K562 (cell line): ENCODE measurements around the gene IL12A. TPM values are rescaled to one million over a fixed set of nuclear protein-coding genes. Genes with fewer than 3 reads are reported as not detected.

Experiments
- ATAC-seq: fragments of 200-7000 bp; cut with Tn5 transposase; 3 replicates; pipeline ENCODE4 v1.9.1; 2020; ENCODE audit warnings: moderate library complexity
- BruUV-seq: library from RNA; stranded (reverse); fragments of 400-500 nt; replicated peaks from 2 replicates; lab custom pipeline; 2021; lab: Mats Ljungman, UMichigan
- CTCF ChIA-PET: fragments of 300-600 bp; formaldehyde crosslinking; extraction: SDS; loops from one replicate; lab custom pipeline; 2021; ENCODE audit warnings: low intra/inter-chr PET ratio; lab: Yijun Ruan, JAX
- POLR2A ChIA-PET: fragments of 300-600, 350-650 bp; sonication (Branson Sonifier 250); formaldehyde crosslinking; extraction: SDS; loops from one replicate; lab custom pipeline; 2021; ENCODE audit warnings: antibody characterized with exemption, inconsistent platforms; lab: Yijun Ruan, JAX
- DNase-seq, 4 experiments: peaks; one replicate each; pipeline versions ENCODE4 v3.0.0 to v3.0.0-alpha.2; 2011 to 2018; ENCODE audit warnings: low spot score in 3 of 4, mixed read lengths in 3 of 4; ENCODE audit errors: extremely low read depth in 1 of 4
- FAIRE-seq: peaks from 2 replicates; lab custom pipeline; 2011; peaks lifted over from hg19 to GRCh38; lab: Jason Lieb, UNC
- H2AFZ ChIP-seq: 2 replicates; pipeline ENCODE4 v1.6.0; 2011; ENCODE audit warnings: low read depth, low read length, control low read depth, inconsistent platforms
- H3K27ac ChIP-seq: fragments of 200-600 bp; 3 replicates; pipeline ENCODE4 v1.8.0; 2011; ENCODE audit warnings: low read depth, mild to moderate bottlenecking, control low read depth, inconsistent platforms, low read length, moderate library complexity, mixed read lengths; ENCODE audit errors: extremely low read depth
- H3K27me3 ChIP-seq, 2 experiments: fragments of 300-600 bp in 1 of 2; 2 replicates in 1 of 2; 3 replicates in 1 of 2; pipeline versions ENCODE4 v1.6.0 to v1.8.0; 2011; ENCODE audit warnings: inconsistent platforms in 2 of 2, low read length in 2 of 2, mild to moderate bottlenecking in 1 of 2, mixed read lengths in 1 of 2, moderate library complexity in 1 of 2; ENCODE audit not compliant: control insufficient read depth in 2 of 2, insufficient read depth in 2 of 2
- H3K36me3 ChIP-seq: fragments of 300-600 bp; 3 replicates; pipeline ENCODE4 v1.8.0; 2011; ENCODE audit warnings: mild to moderate bottlenecking, low read length, inconsistent platforms; ENCODE audit not compliant: control insufficient read depth, insufficient read depth
- H3K4me1 ChIP-seq, 2 experiments: fragments of 200-600 bp in 1 of 2; replicated peaks in 1 of 2; 2 replicates in 1 of 2; 3 replicates in 1 of 2; pipeline versions ENCODE4 v1.5.1 to v1.8.0; 2011; ENCODE audit warnings: inconsistent platforms in 2 of 2, low read length in 2 of 2, mild to moderate bottlenecking in 1 of 2, mixed read lengths in 1 of 2, moderate library complexity in 1 of 2; ENCODE audit not compliant: control insufficient read depth in 2 of 2, insufficient read depth in 2 of 2
- H3K4me2 ChIP-seq: 2 replicates; pipeline ENCODE4 v1.6.1; 2011; ENCODE audit warnings: low read length, control low read depth, inconsistent platforms, mixed read lengths; ENCODE audit not compliant: insufficient read depth
- H3K4me3 ChIP-seq: fragments of 200-600 bp; sonication (generic), shearing (Covaris generic); 2 replicates; pipeline ENCODE4 v1.5.1; 2016; ENCODE audit warnings: control low read depth, inconsistent platforms
- H3K79me2 ChIP-seq: fragments of 200-600 bp; 3 replicates; pipeline ENCODE4 v1.8.0; 2011; ENCODE audit warnings: low read length, inconsistent platforms; ENCODE audit not compliant: control insufficient read depth, insufficient read depth
- H3K9ac ChIP-seq, 2 experiments: 2 replicates each; pipeline versions ENCODE4 v1.6.0 to v1.6.1; 2011; ENCODE audit warnings: low read depth in 2 of 2, low read length in 2 of 2, control low read depth in 1 of 2, inconsistent platforms in 1 of 2, mild to moderate bottlenecking in 1 of 2, mixed read lengths in 1 of 2; ENCODE audit not compliant: insufficient read depth in 1 of 2
- H3K9me1 ChIP-seq: one replicate; pipeline ENCODE4 v1.6.0; 2011; ENCODE audit warnings: inconsistent platforms, mild to moderate bottlenecking, low read length, moderate library complexity; ENCODE audit not compliant: control insufficient read depth, insufficient read depth
- H3K9me3 ChIP-seq: replicated peaks from 2 replicates; pipeline ENCODE4 v1.5.1; 2011; ENCODE audit warnings: low read depth, low read length, inconsistent platforms; ENCODE audit not compliant: control insufficient read depth, insufficient read depth
- H4K20me1 ChIP-seq: replicated peaks from 2 replicates; pipeline ENCODE4 v1.6.1; 2011; ENCODE audit warnings: low read length, inconsistent platforms, mixed read lengths; ENCODE audit not compliant: control insufficient read depth, insufficient read depth
- ADNP ChIP-seq: fragments of 200-800 bp; sonication (Bioruptor generic); IDR thresholded peaks from 2 replicates; pipeline ENCODE4 v1.6.1; 2016; ENCODE audit warnings: missing genetic modification characterization, missing compliant biosample characterization
- ARID1B ChIP-seq: fragments of 450-650 bp; IDR thresholded peaks from 2 replicates; pipeline ENCODE4 v1.6.1; 2016; ENCODE audit warnings: antibody characterized with exemption, mild to moderate bottlenecking, inconsistent platforms
- DDX20 ChIP-seq: fragments of 450-650 bp; IDR thresholded peaks from 2 replicates; pipeline ENCODE4 v1.6.1; 2016; ENCODE audit warnings: missing genetic modification characterization, low read depth, mild to moderate bottlenecking, missing compliant biosample characterization, moderate library complexity
- EGR1 ChIP-seq: fragments of 450-650 bp; conservative IDR thresholded peaks from 2 replicates; pipeline ENCODE4 v1.6.1; 2017; ENCODE audit warnings: mild to moderate bottlenecking
- ILF3 ChIP-seq: fragments of 450-650 bp; IDR thresholded peaks from 2 replicates; pipeline ENCODE4 v1.6.1; 2018; ENCODE audit warnings: antibody characterized with exemption, mild to moderate bottlenecking, moderate library complexity, borderline replicate concordance
- MTA1 ChIP-seq: fragments of 450-650 bp; IDR thresholded peaks from 2 replicates; pipeline ENCODE4 v1.6.1; 2017; ENCODE audit warnings: borderline replicate concordance
- NONO ChIP-seq, 2 experiments: fragments of 200-400 bp in 1 of 2; fragments of 450-650 bp in 1 of 2; formaldehyde crosslinking in 1 of 2; IDR thresholded peaks; 2 replicates each; pipeline ENCODE4 v1.6.1; 2017; ENCODE audit warnings: low read depth in 2 of 2, mild to moderate bottlenecking in 2 of 2, moderate library complexity in 2 of 2, low read length in 1 of 2
- NR2C2 ChIP-seq, 2 experiments: fragments of 200-800 bp in 1 of 2; sonication (Bioruptor generic) in 1 of 2; sonication (generic) in 1 of 2; formaldehyde crosslinking in 1 of 2; IDR thresholded peaks; 2 replicates each; pipeline versions ENCODE4 v1.6.1 to v1.8.0; 2016 to 2022; ENCODE audit warnings: mild to moderate bottlenecking in 1 of 2, missing compliant biosample characterization in 1 of 2, missing genetic modification characterization in 1 of 2, missing genetic modification reagents in 1 of 2
- RFX5 ChIP-seq: IDR thresholded peaks from 2 replicates; pipeline ENCODE4 v1.6.1; 2011; ENCODE audit warnings: low read depth, mild to moderate bottlenecking, improper control_type of control experiment, low read length
- SAFB2 ChIP-seq: fragments of 200-400 bp; formaldehyde crosslinking; IDR thresholded peaks from 2 replicates; pipeline ENCODE4 v1.6.1; 2018; ENCODE audit warnings: borderline replicate concordance, low read length, low read depth, moderate library complexity; ENCODE audit not compliant: severe bottlenecking
- STAT6 ChIP-seq: sonication (generic); formaldehyde crosslinking; IDR thresholded peaks from 2 replicates; pipeline ENCODE4 v1.8.1; 2023; ENCODE audit warnings: mild to moderate bottlenecking, missing genetic modification reagents
- VEZF1 ChIP-seq: fragments of 200-800 bp; sonication (Bioruptor generic); IDR thresholded peaks from 2 replicates; pipeline ENCODE4 v1.6.1; 2017; ENCODE audit warnings: missing genetic modification characterization, missing compliant biosample characterization
- ZNF431 ChIP-seq: sonication (generic); formaldehyde crosslinking; IDR thresholded peaks from 2 replicates; pipeline ENCODE4 v1.8.0; 2022; ENCODE audit warnings: mild to moderate bottlenecking, missing genetic modification reagents
- ZNF778 ChIP-seq: fragments of 450-650 bp; formaldehyde crosslinking; IDR thresholded peaks from 2 replicates; pipeline ENCODE4 v1.4.0; 2020; ENCODE audit warnings: mild to moderate bottlenecking, moderate library complexity
- WGBS: fragments of 100-300 bp; shearing (Covaris generic); methylation state at CpG from one replicate; pipeline ENCODE4 v1.1.6; 2016; ENCODE audit warnings: low coverage, mixed read lengths; ENCODE audit not compliant: insufficient coverage; ENCODE audit errors: missing lambda C conversion rate; 5-methylcytosine and 5-hydroxymethylcytosine counted together
- in situ Hi-C: fragments of 300-500 bp; cut with MboI; formaldehyde crosslinking; loops from 4 replicates; pipeline ENCODE4 v1.15.0; 2018; ENCODE audit warnings: inconsistent platforms, mixed read lengths
- intact Hi-C: fragments of 100-400 bp; cut with micrococcal nuclease; formaldehyde crosslinking; loops from 2 replicates; pipeline ENCODE4 v1.14.2; 2022
- polyA plus RNA-seq, 8 experiments: library from polyadenylated mRNA; depleted of rRNA in 4 of 8; stranded (reverse) in 5 of 8; unstranded in 3 of 8; fragments of >200 nt; fragmentation: Nextera tagmentation in 2 of 8; fragmentation: Illumina TruSeq in 1 of 8; extraction: Ambion mirVana in 2 of 8; extraction: Trizol in 1 of 8; gene quantifications; 2 replicates each; pipeline versions ENCODE4 v1.2.1 to v1.2.3, GENCODE V29; 2011 to 2014; ENCODE audit warnings: inconsistent platforms in 1 of 8, missing spikeins in 1 of 8
- total RNA-seq, 7 experiments: library from RNA; depleted of rRNA in 6 of 7; stranded (reverse); fragments of >200 nt in 6 of 7; fragmentation: Illumina TruSeq in 2 of 7; extraction: Trizol in 2 of 7; gene quantifications; 2 replicates each; pipeline versions ENCODE4 v1.2.1 to v1.2.3, GENCODE V29; 2011 to 2021; ENCODE audit warnings: low replicate concordance in 1 of 7
- TF ChIP-seq, protein P1 (sequence below): fragments of 450-650 bp; IDR thresholded peaks from 2 replicates; pipeline ENCODE4 v1.6.1; 2016; ENCODE audit warnings: antibody characterized with exemption

IL12A gene
- total and polyA plus RNA-seq, 9 of the 15 experiments (the other 6 are each of a cell fraction or from before 2014, with no cell fraction given), result not detected

DNA sequence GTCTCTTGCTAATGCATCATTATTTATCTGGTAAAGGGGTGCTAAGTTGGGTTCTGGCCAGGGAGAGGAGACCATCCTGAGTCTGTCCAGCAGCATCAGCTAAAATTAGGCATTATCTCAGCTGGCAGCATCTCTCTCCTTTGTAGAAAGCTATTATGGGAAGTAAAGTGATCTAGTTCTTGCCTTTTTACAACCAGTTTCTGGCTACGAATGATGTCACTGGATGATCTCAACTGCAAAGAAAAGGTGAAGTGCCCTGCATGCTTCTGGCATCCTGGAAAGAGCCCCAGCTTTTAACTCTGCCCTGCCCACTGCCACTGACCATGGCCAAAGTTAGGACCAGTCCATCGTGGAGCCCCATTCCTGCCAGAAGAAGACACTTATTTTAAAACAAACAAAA lies 37.1 kb upstream of the IL12A start (continued):
- TF ChIP-seq EGR1, result no peak
- TF ChIP-seq ADNP (tag), result no peak
- TF ChIP-seq ZNF431, result no peak
- TF ChIP-seq RFX5, result no peak
- TF ChIP-seq NONO (IDR thresholded peaks at IDR 0.05; ENCODE audit: low read depth in 2 of 2, low read length in 1 of 2), result no peak
- TF ChIP-seq MTA1, result no peak
- no peak for TF ChIP-seq SAFB2

GRCh38 chr3:159953325-159954085 lies 35.1 kb upstream of the IL12A start:
- Histone ChIP-seq H3K9me1 (no peaks in the 10 kb centered on the region), H3K9ac (no peak overlapping the region), H3K27me3 (no peaks in the 10 kb centered on the region), H3K9me3 (no peaks in the 10 kb centered on the region), H3K36me3 (no peaks in the 10 kb centered on the region), H4K20me1 (no peaks in the 10 kb centered on the region), H3K4me2 (no peak overlapping the region), H3K4me1 (no peaks in the 10 kb centered on the region), H3K27ac (no peak overlapping the region), H3K79me2 (no peaks in the 10 kb centered on the region), H3K4me3 (no peak overlapping the region), H2AFZ (no peak overlapping the region)
- 0% methylated on average over 2 of the region's 2 CpGs for WGBS
- FAIRE-seq (no peak), ATAC-seq (no peak), DNase-seq (no peak)
- no TSS peak for BruUV-seq
- ChIA-PET CTCF (no interaction called here), POLR2A (interaction anchor here (0.6 to 1.0 kb wide), 2 partner anchors 9 to 97 kb away, joined by 3 to 8 read pairs; no protein-coding TSS in a partner anchor)
- intact Hi-C loops (no loop called here), in situ Hi-C loops (no loop called here)
- TF ChIP-seq ZNF778 (CRISPR knock-in tag), result no peak
- no peak for TF ChIP-seq NR2C2 (CRISPR knock-in tag; IDR thresholded peaks at IDR 0.05)
- no peak for TF ChIP-seq NR2C2 (tag; IDR thresholded peaks at IDR 0.05)
- no peak for TF ChIP-seq ARID1B
- TF ChIP-seq, protein P1, sequence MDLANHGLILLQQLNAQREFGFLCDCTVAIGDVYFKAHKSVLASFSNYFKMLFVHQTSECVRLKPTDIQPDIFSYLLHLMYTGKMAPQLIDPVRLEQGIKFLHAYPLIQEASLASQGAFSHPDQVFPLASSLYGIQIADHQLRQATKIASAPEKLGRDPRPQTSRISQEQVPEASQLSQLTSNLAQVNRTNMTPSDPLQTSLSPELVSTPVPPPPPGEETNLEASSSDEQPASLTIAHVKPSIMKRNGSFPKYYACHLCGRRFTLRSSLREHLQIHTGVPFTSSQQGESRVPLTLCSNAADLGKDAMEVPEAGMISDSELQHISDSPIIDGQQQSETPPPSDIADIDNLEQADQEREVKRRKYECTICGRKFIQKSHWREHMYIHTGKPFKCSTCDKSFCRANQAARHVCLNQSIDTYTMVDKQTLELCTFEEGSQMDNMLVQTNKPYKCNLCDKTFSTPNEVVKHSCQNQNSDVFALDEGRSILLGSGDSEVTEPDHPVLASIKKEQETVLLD, result no peak
- no peak for TF ChIP-seq ILF3
- TF ChIP-seq DDX20, result no peak
- no peak for TF ChIP-seq ZNF431
- TF ChIP-seq VEZF1 (CRISPR knock-in tag), result no peak
- no peak for TF ChIP-seq STAT6 (CRISPR knock-in tag)
